Measurements from ENCODE around the gene NRXN2.
"Not testable (repeated sequence)": the region's sequence is repeated elsewhere in the genome, so short reads cannot be mapped to it uniquely, and the experiment has no call there.

- not testable (repeated sequence) for TF ChIP-seq XBP1 (CRISPR knock-in tag; IDR thresholded peaks at IDR 0.05); ZSCAN20 (CRISPR knock-in tag; IDR thresholded peaks at IDR 0.05; ENCODE audit: borderline replicate concordance); ZBTB40 (IDR thresholded peaks at IDR 0.05); ZBTB40 (CRISPR knock-in tag; IDR thresholded peaks at IDR 0.05); HMG20B (CRISPR knock-in tag; conservative IDR thresholded peaks at IDR 0.05); MAX (IDR thresholded peaks at IDR 0.05); ZZZ3 (CRISPR knock-in tag; IDR thresholded peaks at IDR 0.05; ENCODE audit: borderline replicate concordance); ATF3 (CRISPR knock-in tag; IDR thresholded peaks at IDR 0.05); FOXK2 (IDR thresholded peaks at IDR 0.05); ZBTB2 (CRISPR knock-in tag; IDR thresholded peaks at IDR 0.05; ENCODE audit: low read depth); RAD21 (CRISPR knock-in tag; IDR thresholded peaks at IDR 0.05); ZBTB43 (CRISPR knock-in tag; conservative IDR thresholded peaks at IDR 0.05)
Measured at GRCh38 chr11:64701956-64702355, 21.0 kb downstream of the NRXN2 start.
